ENCODE results near the gene CACNG4.

CACNG4 gene

GRCh38 chr17:66963909-66964771 is at the start of gene CACNG4:
CACNG4 (plus strand) TSS chr17:66964707; CDS start chr17:66964912, 205 bp downstream.
- no peak for DNase-seq

GRCh38 chr17:66915204-66915611 is 49.3 kb upstream of the CACNG4 start:
- no peak for DNase-seq

DNA sequence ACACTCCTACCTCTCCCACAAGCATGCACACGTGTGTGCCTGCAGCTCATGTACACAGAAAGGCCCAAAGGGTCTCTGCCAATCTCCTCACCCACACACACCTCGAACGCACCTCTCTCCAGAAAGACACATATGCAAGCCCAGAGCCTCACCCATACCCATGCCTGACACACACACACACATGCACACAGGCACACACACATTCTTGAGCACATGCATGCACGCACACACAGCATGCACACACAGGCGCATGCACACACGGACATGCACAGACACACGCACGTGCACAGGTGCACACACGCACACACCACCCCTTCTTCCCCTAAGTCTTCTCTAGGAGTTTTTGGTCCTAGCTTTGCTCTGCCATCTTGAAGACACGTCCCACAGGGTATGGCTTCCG is 48.7 kb upstream of the CACNG4 start:
- DNase-seq, result no peak

- DNase-seq, result no peak
These were observed 47.6 kb upstream of the CACNG4 start for GRCh38 chr17:66916946-66917345.

DNA sequence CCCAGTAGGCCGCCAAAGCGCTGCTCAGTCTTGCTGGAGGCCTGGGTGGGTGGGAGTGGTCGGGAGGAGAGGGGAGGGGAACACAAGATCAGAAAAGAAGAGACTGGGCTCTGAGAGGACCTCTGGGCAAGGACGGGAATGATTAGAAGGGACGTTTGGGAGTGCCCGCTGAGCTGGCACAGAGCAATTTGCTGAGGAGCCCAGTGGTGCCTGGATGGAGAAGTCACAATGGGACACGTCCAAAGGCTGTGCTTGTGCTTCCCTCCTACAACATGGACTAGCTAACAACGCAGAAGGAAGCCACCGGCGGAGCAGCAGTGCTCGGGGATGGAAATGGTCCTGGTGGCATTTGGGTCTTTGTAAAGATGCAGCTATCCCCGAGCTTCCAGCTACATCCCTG is 45.6 kb upstream of the CACNG4 start:
- no peak for DNase-seq

- no peak for DNase-seq
These were observed 44.1 kb upstream of the CACNG4 start for GRCh38 chr17:66920435-66920834.

- DNase-seq, result no peak
These were observed 43.6 kb upstream of the CACNG4 start for GRCh38 chr17:66920950-66921349.

DNA sequence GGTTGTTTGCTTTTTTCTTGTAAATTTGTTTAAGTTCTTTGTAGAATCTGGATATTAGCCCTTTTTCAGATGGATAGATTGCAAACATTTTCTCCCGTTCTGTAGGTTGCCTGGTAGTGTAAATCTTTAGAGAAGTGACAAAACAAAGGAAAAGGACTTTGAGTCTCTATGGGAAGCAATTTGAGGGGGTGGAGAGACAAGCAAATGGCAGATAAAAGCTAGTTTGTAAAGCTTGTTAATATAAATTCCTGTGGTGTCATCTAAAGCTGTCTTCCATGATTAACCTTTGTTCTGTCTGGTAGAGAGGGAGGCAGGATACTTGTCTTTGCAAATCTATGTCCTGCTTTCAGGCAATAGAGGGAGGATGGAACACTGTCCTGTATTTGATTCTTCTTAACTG is 40.6 kb upstream of the CACNG4 start:
- no peak for DNase-seq

- no peak for DNase-seq
These were observed 38.6 kb upstream of the CACNG4 start for GRCh38 chr17:66925811-66926500.

- no peak for DNase-seq
These were observed 35.6 kb upstream of the CACNG4 start for GRCh38 chr17:66928949-66929348.

- DNase-seq, result no peak
These were observed 34.9 kb upstream of the CACNG4 start for GRCh38 chr17:66929591-66929990.

DNA sequence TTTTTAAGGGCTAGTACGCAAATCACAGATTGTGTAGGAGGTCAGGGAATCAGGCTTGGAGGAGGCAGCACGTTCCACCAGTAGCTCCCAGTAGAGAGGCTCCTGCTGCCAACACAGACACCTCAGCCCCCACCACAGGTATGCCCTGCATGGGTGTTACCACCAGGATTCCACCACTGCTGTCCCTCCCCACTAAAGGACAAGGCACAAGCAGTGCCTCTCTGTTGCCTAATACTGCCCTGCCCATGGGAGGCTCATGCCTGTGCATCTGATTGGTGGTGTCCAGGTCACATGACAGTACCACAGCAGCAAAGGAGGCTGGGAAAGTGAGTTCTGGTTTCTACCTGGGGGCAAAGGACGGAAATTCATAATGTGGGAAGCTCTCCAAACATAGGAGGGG is 33.6 kb upstream of the CACNG4 start:
- no peak for DNase-seq

DNA sequence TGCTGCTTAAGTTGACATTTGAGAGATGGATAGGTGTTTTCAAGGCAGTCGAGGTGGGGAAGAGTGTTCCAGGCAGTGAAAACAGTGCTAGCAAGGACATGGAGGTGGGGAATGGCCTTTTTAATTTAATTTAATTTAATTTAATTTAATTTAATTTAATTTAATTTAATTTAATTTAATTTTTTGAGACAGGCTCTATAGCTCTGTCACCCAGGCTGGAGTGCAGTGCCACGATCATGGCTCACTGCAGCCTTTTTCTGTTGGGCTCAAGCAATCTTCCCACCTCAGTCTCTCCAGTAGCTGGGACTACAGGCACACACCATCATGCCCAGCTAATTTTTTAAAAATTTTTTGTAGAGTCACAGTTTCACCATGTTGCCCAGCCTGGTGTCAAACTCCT is 32.2 kb upstream of the CACNG4 start:
- DNase-seq, result no peak

DNA sequence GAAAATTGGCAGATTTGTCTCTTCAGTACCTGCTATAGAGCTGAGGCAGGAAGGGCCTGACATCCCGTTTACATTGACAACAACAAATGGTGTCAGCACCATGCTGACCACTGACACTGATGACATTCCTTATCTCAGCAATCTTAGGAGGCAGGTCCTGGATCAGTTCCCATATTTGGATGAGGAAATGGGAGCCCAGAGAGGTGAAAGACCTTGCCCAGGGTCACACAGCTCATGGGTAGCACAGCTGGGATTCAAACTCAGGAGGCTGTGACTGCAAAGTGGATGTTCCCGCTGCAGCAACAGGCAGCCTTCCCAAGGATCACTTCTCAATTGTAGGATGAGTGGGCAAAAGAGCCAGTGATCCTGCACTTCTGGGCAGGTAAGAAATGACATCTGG is 30.5 kb upstream of the CACNG4 start:
- no peak for DNase-seq

DNA sequence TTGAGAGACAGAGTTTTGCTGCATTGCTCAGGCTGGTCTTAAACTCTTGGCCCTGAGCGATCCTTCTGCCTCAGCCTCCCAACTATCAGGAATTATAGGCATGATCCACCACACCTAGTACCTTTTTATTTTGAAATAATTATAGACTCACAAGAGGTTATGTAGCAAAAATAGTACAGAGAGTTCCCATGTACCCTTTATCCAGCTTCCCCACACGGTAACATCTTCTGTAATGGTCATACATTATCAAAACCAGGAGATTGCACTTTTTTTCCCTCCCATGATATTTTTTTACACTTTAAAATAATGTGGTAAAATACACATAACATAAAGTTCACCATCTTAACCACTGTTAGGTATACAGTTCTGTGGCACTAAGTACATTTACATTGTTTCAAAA is 28.8 kb upstream of the CACNG4 start:
- no peak for DNase-seq

GRCh38 chr17:66938656-66939055 is 25.9 kb upstream of the CACNG4 start:
- DNase-seq, result no peak

- DNase-seq, result no peak
These were observed 24.9 kb upstream of the CACNG4 start for GRCh38 chr17:66939461-66940114.

- no peak for DNase-seq
These were observed 23.3 kb upstream of the CACNG4 start for GRCh38 chr17:66941249-66941648.

DNA sequence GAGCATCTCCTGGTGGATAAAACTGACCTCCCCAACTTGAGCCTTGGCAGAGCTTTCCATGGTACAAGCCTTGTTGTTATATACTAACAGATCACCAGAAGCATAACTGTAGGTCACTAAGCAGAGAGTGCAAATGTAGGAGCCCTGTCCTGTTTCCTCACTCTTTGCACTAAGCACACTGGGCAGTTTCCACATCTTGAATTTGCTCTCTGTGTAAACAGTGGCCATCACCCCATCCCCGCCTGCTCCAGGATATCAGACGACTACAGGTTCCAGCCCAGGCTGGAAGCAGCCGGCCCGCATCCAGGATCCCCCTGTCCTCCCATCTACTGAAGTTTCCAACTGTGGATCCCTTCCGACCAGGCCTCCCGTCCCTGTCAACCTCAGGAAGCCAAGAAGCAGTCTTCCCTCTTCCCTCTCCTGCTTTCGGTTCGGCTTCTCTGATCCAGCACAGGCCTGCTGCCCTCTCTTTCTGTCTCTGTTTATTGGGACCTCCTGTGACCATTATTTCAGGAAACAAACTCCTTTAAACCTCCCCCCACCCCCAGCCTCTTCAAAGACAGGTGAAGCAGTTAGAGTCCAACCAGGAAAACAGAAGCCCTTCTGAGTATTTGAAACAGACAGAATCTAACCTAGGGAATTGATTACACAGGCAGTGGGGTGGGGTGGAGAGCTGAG is 22.6 kb upstream of the CACNG4 start:
- no peak for DNase-seq

DNA sequence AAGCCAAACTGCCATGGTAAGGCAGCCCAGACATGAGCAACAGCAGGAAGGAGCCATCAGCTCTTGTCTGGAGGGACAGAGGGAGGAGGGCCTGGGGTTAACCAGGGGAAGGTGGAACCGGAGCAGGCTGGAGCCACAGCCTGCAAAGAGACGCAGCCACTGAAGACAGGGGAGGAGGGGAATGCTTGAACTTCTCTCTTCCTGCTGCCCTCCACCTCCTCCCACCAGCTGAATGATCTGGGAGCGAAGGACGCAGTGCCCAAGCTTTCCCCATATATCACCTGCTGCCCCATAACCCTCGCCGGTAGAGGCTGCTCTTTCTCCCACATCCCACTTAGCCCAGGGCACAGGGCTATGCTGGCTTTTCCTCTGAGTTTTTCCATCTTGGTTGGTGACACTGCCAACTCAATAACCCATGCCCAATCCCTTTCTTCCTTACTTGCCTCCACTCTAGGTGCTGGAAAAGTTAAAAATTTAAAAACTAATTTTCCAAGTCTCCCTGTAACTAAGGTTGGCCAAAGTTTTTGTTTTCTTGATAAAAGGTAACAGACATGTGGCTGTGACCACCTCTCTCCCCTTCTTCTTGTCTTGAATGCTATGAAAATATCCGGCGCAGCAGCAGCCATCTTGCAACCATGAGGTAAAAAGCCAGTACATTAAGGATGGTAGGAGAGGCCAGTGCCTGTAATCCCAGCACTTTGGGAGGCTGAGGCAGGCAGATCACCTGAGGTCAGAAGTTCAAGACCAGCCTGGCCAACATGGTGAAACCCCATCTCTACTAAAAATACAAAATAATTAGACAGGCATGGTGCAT is 21.8 kb upstream of the CACNG4 start:
- no peak for DNase-seq

GRCh38 chr17:66943484-66943883 is 21.0 kb upstream of the CACNG4 start:
- no peak for DNase-seq
